ENCODE measurements around the gene B3GNT5.

B3GNT5 gene

DNA sequence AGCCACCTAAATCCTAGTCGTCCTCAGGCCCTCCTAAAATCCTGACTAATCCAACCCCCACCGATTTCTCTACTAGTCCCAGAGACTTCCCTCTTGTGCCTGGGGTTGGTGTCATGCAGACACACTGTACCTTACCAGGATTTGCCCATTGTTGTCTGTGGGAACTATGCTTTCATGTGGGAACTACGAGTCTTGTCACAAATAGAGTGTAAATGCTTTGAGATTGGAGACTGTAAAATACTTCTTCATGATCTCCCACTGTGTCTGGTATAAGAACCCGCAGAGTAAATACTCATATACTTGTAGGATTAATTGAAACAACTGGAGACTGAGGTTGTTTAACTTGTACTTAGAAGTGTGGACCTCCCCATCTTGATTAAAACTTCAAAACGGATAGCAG is 11.2 kb downstream of the B3GNT5 start:
- H3K27ac ChIP-seq = peak overlapping the region; percentile 88
- H3K4me3 ChIP-seq = peak overlapping the region; percentile 69
- DNase-seq (ENCODE audit: low read depth, low spot score) = no peak
- TF ChIP-seq POLR2AphosphoS5 (IDR thresholded peaks at IDR 0.05; ENCODE audit: borderline replicate concordance, low read depth, low read length) = no peak
- no peak for TF ChIP-seq EZH2 (IDR thresholded peaks at IDR 0.05)
- no peaks in the 10 kb centered on the region for H3K9me3 ChIP-seq (ENCODE audit: low read depth, low read length)
- H3K9ac ChIP-seq (ENCODE audit: insufficient read length) = peak overlapping the region; percentile 29
- H3K36me3 ChIP-seq (ENCODE audit: insufficient read depth, low read length) = peaks cover 3% of the 10 kb centered on the region

DNA sequence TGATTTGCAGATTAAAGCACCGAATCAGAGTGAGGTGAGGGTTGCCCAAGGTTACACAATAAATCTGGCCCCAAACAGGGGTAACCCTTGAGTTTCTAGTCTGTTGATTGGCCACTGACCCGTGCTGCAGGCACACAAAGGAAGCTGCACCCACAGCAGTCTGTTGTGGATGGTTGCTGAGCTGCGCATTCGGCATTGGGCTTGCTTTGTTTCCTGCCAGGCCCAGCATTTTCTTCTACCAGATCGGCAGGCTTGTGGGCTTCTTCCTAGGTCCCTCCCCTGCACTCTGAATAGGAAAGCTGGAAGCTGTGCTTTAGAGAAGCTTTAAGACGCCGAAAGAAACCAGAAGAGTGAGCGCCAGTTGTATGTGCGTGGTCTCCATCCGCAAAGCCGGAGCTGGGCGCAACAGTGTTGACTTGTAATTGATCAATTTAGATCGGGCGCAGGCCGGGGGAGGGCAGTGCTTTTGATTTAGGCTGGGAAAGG is 12.1 kb downstream of the B3GNT5 start:
- no peak for TF ChIP-seq FOXP2 (optimal IDR thresholded peaks at IDR 0.05; ENCODE audit: control extremely low read depth, extremely low read length, insufficient read depth)
- no peak for DNase-seq (ENCODE audit: low read depth, low spot score)
- Histone ChIP-seq H3K9me3 (ENCODE audit: low read depth, low read length) (no peaks in the 10 kb centered on the region), H3K4me3 (peak overlapping the region; percentile 69), H3K27ac (peak overlapping the region; percentile 88), H3K36me3 (ENCODE audit: insufficient read depth, low read length) (peaks cover 10% of the 10 kb centered on the region), H3K9ac (ENCODE audit: insufficient read length) (peak overlapping the region; percentile 29)

DNA sequence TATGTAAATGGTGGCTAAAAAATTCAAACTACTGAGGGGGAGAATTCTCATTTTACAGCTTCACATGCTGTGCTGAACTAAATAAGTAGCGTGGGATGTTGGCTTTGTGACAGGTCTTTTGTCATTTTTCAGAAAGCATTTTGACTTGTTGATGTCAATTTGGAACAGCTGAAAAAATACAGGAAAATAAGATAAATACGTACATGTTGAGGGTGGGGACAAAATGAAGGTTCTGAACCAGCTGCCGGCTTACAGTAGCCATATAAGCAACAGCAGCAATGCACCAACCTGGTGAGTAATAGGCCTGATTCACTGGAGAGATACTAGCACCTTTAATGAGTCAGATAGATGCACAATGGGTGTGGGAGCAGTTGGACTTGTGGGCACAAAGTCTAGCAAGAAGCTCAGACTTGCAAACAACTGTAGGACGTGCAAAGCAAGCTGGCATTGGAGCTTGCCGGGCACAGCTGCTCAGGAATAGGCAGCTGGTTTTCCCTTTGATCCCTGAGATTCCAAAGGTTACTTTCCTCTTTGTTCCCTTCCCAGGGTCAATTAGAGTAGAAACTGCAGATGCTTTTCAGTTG is 12.9 kb downstream of the B3GNT5 start:
- Histone ChIP-seq H3K9me3 (ENCODE audit: low read depth, low read length) (no peaks in the 10 kb centered on the region), H3K4me3 (peak overlapping the region; percentile 69), H3K27ac (peak overlapping the region; percentile 88), H3K9ac (ENCODE audit: insufficient read length) (peak overlapping the region; percentile 29), H3K36me3 (ENCODE audit: insufficient read depth, low read length) (peaks cover 17% of the 10 kb centered on the region)
- TF ChIP-seq EZH2 (IDR thresholded peaks at IDR 0.05) = no peak
- TF ChIP-seq POLR2AphosphoS5 (IDR thresholded peaks at IDR 0.05; ENCODE audit: borderline replicate concordance, low read depth, low read length) = no peak
- no peak for TF ChIP-seq FOXP2 (optimal IDR thresholded peaks at IDR 0.05; ENCODE audit: control extremely low read depth, extremely low read length, insufficient read depth)
- DNase-seq (ENCODE audit: low read depth, low spot score) = no peak

DNA sequence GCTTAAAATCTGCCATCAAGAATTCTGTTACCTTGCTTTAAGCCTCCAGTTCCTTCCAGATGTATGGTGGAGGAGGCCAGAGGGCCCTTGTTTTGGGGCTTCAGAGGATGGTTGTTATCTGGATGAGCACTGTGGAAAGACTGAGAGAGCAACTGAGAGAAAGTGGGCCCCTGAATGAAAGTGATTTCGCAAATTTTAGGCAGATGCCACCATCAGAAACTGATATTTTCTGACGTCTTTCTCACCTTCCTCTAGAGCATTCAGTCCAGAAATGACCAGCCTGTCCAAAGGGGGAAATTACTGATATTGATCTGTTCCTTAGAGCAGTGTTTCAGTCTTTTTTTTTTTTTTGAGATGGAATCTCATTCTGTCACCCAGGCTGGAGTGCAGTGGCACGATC is 13.4 kb downstream of the B3GNT5 start:
- Histone ChIP-seq H3K9me3 (ENCODE audit: low read depth, low read length) (no peaks in the 10 kb centered on the region), H3K4me3 (no peak overlapping the region), H3K9ac (ENCODE audit: insufficient read length) (no peak overlapping the region), H3K36me3 (ENCODE audit: insufficient read depth, low read length) (peaks cover 21% of the 10 kb centered on the region), H3K27ac (no peak overlapping the region)
- DNase-seq (ENCODE audit: low read depth, low spot score) = no peak
- TF ChIP-seq POLR2AphosphoS5 (IDR thresholded peaks at IDR 0.05; ENCODE audit: borderline replicate concordance, low read depth, low read length) (no peak), FOXP2 (optimal IDR thresholded peaks at IDR 0.05; ENCODE audit: control extremely low read depth, extremely low read length, insufficient read depth) (no peak), EZH2 (IDR thresholded peaks at IDR 0.05) (no peak)

DNA sequence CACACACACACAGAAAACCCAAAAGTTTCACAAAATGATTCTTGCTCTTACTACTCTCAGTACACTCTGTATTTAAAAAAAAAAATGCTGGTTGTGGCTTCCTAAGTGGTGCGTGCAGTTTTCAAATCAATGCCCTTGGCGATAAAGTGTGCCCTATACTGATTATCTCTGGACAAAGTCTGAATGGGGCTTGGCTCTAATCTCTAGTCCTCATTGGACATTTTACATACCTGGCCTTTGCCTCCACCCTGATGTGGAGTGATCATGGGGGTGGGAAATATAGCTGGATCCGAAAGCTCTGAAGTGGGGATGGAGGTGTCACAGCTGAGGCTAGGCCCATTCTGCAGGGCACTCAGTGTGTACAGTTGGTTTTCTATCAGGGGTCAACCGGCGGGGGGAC is 14.1 kb downstream of the B3GNT5 start:
- Histone ChIP-seq H3K27ac (no peak overlapping the region), H3K9ac (ENCODE audit: insufficient read length) (no peak overlapping the region), H3K9me3 (ENCODE audit: low read depth, low read length) (no peaks in the 10 kb centered on the region), H3K36me3 (ENCODE audit: insufficient read depth, low read length) (peaks cover 21% of the 10 kb centered on the region), H3K4me3 (no peak overlapping the region)
- TF ChIP-seq FOXP2 (optimal IDR thresholded peaks at IDR 0.05; ENCODE audit: control extremely low read depth, extremely low read length, insufficient read depth) (no peak), EZH2 (IDR thresholded peaks at IDR 0.05) (no peak), POLR2AphosphoS5 (IDR thresholded peaks at IDR 0.05; ENCODE audit: borderline replicate concordance, low read depth, low read length) (no peak)
- DNase-seq (ENCODE audit: low read depth, low spot score) = no peak

DNA sequence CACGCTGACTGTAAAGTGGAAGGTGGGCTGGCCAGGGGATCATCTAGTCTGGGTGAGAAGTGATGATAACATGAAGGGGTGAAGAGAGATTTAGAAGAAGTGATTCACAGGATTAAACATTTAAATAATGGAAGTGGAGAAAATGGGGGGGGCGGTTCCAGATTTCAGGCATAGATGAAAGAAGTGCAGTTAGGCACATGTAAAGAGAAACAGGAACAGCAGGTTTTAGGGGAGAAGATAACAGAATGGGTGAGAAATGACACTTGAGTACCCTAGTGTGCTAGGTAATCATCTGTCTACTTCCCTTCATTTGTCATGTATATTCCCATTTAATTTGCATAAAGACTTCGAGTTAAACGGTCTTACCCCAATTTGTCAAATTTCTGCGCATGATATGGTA is 15.3 kb downstream of the B3GNT5 start:
- peaks cover 22% of the 10 kb centered on the region for H3K36me3 ChIP-seq (ENCODE audit: insufficient read depth, low read length)
- no peak overlapping the region for H3K4me3 ChIP-seq
- no peak overlapping the region for H3K9ac ChIP-seq (ENCODE audit: insufficient read length)
- no peak for DNase-seq (ENCODE audit: low read depth, low spot score)
- TF ChIP-seq POLR2AphosphoS5 (IDR thresholded peaks at IDR 0.05; ENCODE audit: borderline replicate concordance, low read depth, low read length) (no peak), FOXP2 (optimal IDR thresholded peaks at IDR 0.05; ENCODE audit: control extremely low read depth, extremely low read length, insufficient read depth) (no peak), EZH2 (IDR thresholded peaks at IDR 0.05) (no peak)
- H3K9me3 ChIP-seq (ENCODE audit: low read depth, low read length) = no peaks in the 10 kb centered on the region
- no peak overlapping the region for H3K27ac ChIP-seq

DNA sequence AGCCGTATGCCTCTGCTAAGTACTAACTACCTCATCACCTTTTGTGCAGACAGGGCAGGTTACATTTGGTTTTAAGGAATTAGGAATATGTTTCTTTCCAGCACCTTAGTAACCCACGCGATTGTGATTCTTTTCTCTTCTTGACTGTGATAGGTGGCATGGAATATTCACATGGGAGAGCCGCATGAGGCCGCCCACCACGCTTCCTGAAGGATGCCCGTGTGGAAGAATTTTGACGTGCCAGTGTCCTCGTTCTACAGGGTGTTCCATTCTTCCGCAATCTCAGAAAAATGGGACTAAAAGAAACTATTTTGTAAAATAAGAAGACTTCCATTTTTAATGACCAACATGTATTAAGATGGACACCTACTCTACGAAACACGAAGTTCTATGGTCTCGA is 16.3 kb downstream of the B3GNT5 start:
- TF ChIP-seq EZH2 (IDR thresholded peaks at IDR 0.05) (no peak), POLR2AphosphoS5 (IDR thresholded peaks at IDR 0.05; ENCODE audit: borderline replicate concordance, low read depth, low read length) (no peak), FOXP2 (optimal IDR thresholded peaks at IDR 0.05; ENCODE audit: control extremely low read depth, extremely low read length, insufficient read depth) (no peak)
- H3K4me3 ChIP-seq = no peak overlapping the region
- H3K36me3 ChIP-seq (ENCODE audit: insufficient read depth, low read length) = peaks cover 25% of the 10 kb centered on the region
- H3K27ac ChIP-seq = no peak overlapping the region
- no peaks in the 10 kb centered on the region for H3K9me3 ChIP-seq (ENCODE audit: low read depth, low read length)
- no peak overlapping the region for H3K9ac ChIP-seq (ENCODE audit: insufficient read length)
- no peak for DNase-seq (ENCODE audit: low read depth, low spot score)

DNA sequence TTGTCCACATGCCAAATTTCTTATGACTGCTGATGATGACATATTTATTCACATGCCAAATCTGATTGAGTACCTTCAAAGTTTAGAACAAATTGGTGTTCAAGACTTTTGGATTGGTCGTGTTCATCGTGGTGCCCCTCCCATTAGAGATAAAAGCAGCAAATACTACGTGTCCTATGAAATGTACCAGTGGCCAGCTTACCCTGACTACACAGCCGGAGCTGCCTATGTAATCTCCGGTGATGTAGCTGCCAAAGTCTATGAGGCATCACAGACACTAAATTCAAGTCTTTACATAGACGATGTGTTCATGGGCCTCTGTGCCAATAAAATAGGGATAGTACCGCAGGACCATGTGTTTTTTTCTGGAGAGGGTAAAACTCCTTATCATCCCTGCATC is 17.3 kb downstream of the B3GNT5 start:
- no peak for DNase-seq (ENCODE audit: low read depth, low spot score)
- TF ChIP-seq EZH2 (IDR thresholded peaks at IDR 0.05) (no peak), FOXP2 (optimal IDR thresholded peaks at IDR 0.05; ENCODE audit: control extremely low read depth, extremely low read length, insufficient read depth) (no peak), POLR2AphosphoS5 (IDR thresholded peaks at IDR 0.05; ENCODE audit: borderline replicate concordance, low read depth, low read length) (no peak)
- H3K27ac ChIP-seq = no peak overlapping the region
- H3K9me3 ChIP-seq (ENCODE audit: low read depth, low read length) = no peaks in the 10 kb centered on the region
- no peak overlapping the region for H3K9ac ChIP-seq (ENCODE audit: insufficient read length)
- peaks cover 25% of the 10 kb centered on the region for H3K36me3 ChIP-seq (ENCODE audit: insufficient read depth, low read length)
- H3K4me3 ChIP-seq = no peak overlapping the region

DNA sequence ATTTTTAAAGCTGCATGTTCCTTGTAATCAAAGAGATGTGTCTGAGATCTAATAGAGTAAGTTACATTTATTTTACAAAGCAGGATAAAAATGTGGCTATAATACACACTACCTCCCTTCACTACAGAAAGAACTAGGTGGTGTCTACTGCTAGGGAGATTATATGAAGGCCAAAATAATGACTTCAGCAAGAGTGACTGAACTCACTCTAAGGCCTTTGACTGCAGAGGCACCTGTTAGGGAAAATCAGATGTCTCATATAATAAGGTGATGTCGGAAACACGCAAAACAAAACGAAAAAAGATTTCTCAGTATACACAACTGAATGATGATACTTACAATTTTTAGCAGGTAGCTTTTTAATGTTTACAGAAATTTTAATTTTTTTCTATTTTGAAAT is 19.1 kb downstream of the B3GNT5 start:
- Histone ChIP-seq H3K27ac (no peak overlapping the region), H3K36me3 (ENCODE audit: insufficient read depth, low read length) (peaks cover 25% of the 10 kb centered on the region), H3K9ac (ENCODE audit: insufficient read length) (no peak overlapping the region), H3K4me3 (no peak overlapping the region), H3K9me3 (ENCODE audit: low read depth, low read length) (no peaks in the 10 kb centered on the region)
- TF ChIP-seq POLR2AphosphoS5 (IDR thresholded peaks at IDR 0.05; ENCODE audit: borderline replicate concordance, low read depth, low read length) (no peak), EZH2 (IDR thresholded peaks at IDR 0.05) (no peak), FOXP2 (optimal IDR thresholded peaks at IDR 0.05; ENCODE audit: control extremely low read depth, extremely low read length, insufficient read depth) (no peak)
- DNase-seq (ENCODE audit: low read depth, low spot score) = no peak

Measured in SK-N-MC (cell line).